ENCODE data around the gene KRTAP12-2.
"Not testable (repeated sequence)": the region's sequence is repeated elsewhere in the genome, so short reads cannot be mapped to it uniquely, and the experiment has no call there.

KRTAP12-2 gene

DNA sequence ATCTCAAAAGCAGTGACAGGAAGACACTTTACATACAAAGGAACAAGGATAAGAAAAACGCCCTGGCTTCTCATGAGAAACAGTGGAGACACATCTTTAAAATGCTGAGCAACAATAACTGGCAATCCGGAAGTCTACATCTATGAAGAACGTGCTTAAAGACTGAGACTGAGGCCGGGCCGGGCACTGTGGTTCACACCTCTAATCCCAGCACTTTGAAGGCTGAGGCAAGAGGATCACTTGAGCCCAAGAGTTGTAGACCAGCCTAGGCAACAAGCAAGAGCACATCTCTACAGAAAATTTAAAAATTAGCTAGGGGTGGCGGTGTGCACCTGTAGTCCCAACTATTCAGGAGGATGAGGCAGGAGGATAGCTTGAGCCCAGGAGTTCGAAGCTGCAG, 17.4 kb upstream of the KRTAP12-2 start:
- no peak for DNase-seq

DNA sequence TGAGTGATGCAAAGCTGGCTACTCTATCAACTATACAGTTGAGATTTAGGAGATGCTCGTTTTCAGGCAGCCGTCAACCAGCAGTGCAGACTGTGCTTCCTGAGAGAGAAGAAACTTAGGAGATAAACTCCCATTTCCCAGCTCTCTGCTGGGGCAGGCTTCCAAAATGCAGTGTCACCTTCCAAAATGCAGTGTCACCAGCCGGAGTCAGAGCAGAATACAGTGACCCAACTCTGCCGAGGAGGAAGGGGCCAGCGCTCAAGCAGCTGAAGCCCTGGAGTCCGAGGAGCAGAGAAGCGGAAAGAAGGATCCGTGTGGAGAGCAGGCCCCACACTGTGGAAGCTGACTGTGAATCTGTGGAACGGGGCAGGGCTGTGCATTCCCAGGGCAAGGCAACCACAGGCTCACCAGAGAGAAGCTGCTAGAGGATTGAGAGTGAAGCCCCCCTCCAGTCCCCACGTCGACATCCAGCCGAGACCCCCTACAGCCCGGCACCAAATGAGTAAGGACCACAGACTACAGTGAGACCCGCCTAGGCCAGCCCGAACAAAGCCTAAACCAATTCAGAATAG, 15.9 kb upstream of the KRTAP12-2 start:
- DNase-seq, result no peak

DNA sequence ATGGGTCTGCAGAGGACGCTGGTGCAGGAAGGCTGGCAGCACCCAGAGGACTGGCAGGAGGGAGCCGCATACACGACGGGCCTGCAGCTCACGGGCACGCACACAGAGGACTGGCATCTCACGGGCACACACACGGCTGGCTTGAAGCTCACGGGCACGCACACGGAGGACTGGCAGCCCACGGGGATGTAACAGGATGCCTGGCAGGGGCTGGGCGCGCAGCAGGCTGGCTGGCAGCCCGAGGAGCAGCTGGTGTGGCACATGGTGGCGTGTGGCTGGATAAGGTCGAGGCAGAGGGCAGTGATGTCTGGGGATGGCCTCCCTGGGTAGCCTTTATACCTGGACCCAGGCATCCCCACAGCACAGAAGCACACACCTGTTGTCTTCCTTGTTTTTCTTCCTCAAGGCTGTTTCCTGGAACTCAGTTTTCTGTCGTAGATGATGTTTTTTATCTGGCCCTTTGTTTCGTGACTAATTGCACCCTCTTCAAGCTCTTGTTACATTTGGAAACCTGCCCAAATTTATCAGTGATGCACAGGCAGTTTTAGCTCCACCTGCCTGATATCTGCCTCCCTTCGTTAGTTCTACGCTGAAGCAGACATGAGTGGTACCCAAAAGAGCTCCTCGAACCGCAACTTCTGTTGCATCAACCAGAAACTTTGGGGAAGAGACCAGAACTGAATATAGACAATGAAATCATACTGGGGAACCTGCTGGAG, 15.3 kb upstream of the KRTAP12-2 start, which contains the start of gene KRTAP12-1:
Gene KRTAP12-1, minus strand, starts transcription at position 303 of the 719 bp plus-strand sequence. Its CDS starts 40 bp downstream, at position 263.
- no peak for DNase-seq

DNA sequence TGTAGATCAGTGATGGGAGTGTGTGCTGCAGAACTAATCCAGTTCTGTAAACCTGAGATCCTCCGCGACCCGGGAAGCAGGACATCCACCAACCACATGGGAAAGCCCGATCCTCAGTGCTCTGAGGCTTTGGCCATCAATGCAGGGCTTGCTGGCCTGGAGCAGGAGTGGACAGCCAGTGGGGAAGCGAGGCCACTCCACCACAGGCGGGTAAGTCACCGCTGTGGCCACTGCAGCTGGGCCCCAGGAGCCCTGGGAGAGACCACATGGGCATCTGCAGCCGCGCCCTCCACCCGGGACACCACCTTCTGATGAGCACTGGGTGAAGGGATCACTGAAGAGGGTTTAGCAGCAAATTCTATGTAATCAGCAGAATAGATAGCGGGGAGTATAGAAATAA, 14.4 kb upstream of the KRTAP12-2 start:
- DNase-seq, result no peak

DNA sequence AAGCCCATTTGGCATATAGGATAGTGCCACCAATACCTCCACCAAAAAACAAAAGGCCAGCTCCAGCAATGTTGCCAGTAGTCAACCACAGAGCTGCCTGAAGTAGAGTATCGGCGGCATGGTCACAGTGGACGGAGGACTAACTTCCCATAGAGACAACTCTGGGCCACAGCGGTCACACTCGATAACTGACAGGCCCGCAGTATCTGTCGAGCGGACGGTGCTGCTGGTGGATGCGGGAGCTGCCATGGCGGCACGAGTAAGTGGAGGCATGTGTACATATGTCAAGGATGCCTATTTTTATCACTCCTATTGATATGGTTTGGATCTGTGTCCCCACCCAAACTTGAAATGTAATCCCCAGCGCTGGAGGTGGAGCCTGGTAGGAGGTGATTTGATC, 11.2 kb upstream of the KRTAP12-2 start:
- no peak for DNase-seq

DNA sequence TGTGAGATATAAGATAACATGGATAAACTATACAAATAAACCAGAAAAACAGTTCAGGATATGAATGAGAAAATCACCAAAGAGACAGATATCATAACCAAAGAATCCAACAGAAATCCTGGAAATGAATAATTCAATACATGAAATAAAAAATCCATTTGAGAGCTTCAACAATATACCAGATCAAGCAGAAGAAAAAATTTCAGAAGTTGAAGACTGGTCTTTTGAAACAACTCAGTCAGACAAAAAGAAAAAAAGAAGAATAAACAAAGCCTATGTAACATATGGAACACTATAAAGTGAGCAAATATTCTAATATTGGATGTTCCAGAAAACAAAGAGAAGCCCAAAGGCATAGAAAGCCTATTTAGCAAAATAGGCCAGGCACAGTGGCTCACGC, 5.2 kb upstream of the KRTAP12-2 start:
- DNase-seq, result no peak

DNA sequence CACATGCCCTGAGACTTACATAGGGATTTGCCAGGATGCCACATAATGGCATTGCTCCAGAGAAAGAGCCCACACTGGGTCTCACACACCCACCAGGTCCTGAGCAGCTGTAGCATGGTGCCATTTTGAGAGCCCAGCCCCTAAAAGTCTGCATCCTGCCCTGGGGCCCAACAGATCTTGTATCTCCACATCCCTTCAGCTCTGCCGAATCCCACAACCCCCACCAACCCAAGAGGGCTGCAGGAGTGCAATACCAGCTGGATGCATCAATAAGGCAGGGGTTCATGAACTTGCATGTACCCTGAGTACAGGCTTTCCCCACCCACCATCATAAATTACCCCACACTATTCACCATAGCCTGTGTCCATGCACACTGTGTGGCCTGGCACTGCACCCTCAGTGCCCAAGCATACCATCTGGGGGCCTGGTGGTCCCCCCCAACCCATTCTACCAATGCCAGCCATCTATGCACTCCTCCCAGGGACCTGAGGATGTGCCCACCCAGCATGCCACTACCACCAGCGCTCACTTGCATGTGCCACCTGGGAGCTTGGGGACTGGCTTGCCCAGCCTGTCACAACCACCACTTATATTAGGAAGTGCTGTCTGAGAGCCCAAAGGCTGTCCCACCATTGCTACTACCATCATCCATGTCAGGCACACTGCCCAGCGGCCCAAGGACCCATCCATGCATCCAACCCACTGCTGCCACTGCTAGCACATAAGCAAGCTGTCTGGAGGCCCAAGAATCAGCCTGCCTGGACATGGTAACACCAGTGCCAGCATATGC, 4.1 kb upstream of the KRTAP12-2 start:
- DNase-seq, result no peak

DNA sequence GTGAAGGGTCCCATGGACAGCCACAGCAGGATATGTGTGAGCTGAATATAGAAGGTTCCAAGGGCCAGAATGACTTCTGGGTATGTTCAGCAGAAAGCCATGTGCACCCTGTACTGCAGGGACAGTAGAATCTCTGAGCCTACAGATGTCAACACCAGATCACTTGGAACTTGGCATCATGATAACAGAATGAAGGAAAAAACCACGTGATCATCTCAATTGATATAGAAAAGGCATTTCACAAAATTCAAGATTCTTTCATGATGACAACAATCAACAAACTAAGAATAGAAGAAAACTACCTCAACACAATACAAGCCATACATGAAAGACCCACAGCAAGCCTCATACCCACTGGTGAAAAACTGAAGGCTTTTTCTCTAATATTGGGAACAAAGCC, 885 bp upstream of the KRTAP12-2 start:
- no peak for DNase-seq

DNA sequence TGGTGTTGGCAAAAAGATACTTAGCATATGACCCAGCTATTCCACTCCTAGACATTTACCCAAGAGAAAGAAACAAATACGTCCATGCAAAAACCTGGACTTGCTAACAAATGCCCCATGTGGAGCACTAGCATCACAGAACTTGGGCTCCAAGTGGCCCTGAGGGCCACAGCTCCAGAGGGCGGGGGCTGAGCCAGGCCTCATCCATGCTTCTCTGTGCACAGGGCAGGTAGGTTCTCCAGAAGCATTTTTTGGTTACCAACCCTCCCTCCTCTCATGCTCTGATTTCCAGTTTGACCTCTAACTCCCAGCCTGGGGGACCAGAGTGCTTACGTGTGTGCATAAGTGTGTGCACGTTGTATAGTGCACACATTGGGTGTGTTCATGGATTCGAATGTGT, 2.0 kb downstream of the KRTAP12-2 start:
- DNase-seq, result no peak

DNA sequence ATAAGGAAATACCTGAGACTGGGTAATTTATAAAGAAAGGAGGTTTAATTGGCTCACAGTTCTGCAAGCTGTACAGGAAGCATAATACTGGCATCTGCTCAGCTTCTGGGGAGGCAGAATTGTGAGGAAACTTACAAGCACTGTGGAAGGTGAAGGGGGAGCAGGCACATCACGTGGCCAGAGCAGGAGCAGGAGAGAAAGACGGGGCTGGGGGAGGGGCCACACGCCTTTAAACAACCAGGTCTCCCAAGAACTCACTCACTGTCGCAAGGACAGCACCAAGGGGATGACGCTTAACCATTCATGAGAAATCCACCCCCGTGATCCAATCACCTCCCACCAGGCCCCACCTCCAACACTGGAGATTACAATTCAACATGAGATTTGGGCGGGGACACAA, 5.2 kb downstream of the KRTAP12-2 start:
- DNase-seq, result not testable (repeated sequence)

DNA sequence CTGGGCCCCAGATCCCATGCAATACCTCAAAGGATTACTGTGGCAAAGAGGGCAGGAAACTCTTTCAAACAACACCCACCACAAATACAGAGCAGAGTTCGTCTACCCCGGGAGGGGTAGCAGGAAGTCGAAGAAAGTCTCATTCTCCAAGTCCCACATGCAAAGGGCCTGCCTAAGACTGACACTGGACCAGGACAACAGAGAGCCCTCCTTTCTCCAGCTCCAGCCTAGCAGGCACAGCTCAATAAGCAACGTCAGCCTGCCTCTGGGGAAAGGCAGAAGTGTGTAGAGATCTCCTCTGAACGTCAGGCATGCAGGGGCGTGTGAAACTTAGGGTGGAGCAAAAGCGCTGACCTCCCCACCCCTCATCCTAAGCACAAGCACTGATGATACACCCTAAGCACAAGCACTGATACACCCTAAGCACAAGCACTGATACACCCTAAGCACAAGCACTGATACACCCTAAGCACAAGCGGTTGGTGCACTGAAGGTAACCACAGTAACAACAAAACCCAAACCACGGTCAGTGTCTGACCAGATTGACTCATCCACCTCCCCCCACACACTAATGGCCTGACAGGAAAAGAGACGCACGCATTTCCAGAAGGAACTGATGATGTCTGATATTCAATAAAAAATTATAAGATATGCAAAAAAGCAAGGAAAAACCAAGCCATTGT, 7.7 kb downstream of the KRTAP12-2 start:
- no peak for DNase-seq

DNA sequence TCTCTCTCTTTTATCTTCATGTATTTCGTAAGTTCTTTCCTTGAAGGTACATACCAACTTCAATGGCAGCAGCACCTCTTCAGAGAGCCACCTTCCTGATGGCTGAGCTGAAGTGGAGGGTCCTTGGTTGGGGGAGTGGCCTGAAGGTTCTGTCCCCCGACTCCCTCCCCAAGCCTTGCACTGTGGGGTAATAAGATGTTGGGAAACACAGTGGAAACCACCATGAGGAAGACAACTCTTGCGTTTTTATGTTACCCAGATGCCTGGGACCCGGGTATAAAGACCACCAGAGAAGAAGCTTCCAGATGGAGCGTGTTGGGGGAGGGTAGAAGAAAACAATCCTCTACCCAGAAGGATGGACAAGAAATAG, 8.2 kb downstream of the KRTAP12-2 start:
- no peak for DNase-seq

DNA sequence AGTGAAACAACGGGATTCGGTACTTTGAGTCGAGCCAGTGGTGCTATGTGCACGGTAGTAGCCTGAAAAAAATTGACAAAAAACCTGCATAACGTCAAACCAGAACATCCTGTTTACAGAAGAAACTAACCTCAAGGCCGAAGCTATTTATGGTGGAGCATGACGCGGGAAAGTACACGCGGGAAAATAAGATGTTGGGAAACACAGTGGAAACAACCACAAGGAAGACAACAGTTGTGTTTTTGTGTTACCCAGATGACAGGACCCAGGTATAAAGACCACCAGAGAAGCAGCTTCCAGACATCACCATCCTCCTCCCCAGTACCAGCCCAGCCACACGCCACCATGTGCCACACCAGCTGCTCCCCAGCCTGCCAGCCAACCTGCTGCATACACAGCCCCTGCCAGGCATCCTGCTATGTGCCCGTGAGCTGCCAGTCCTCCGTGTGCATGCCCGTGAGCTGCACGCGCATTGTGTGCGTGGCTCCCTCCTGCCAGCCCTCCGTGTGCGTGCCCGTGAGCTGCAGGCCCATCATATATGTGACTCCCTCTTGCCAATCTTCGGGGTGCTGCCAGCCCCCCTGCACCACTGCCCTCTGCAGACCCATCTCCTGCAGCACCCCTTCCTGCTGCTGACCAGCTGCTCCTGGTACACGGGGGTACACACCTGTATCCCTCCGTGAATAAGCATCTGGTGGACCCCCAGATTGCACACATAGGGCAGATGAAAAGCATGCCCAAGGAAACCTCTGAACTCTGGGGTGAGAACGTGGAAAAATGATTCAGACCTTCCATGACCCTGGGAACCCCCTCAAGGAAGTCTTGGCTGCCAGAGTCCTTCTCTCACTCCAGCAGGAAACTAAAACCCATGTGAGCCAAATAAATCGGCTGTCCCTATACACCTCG, 8.8 kb downstream of the KRTAP12-2 start, which contains the start of gene KRTAP12-3:
Gene KRTAP12-3, plus strand, starts transcription at position 298 of the 906 bp plus-strand sequence. Its CDS starts 48 bp downstream, at position 346.
- no peak for DNase-seq

DNA sequence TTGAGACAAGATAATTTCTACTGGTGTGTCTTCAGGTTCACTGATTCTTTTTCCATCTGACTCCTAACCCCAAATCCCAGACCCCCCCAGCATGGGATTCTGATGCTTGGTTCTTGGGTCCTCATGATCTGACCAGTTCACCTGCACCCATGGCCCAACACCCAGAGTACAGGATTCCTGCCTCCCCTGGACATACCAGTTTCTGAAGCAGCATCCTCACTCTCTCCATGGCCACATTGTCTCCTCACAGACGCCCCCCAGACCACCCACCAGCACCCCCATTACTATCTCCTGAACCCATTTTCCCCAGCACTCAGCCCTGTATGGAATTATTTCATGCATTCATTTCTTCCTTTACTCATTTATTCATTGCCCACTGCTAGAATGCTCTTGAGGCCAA, 9.9 kb downstream of the KRTAP12-2 start:
- no peak for DNase-seq

DNA sequence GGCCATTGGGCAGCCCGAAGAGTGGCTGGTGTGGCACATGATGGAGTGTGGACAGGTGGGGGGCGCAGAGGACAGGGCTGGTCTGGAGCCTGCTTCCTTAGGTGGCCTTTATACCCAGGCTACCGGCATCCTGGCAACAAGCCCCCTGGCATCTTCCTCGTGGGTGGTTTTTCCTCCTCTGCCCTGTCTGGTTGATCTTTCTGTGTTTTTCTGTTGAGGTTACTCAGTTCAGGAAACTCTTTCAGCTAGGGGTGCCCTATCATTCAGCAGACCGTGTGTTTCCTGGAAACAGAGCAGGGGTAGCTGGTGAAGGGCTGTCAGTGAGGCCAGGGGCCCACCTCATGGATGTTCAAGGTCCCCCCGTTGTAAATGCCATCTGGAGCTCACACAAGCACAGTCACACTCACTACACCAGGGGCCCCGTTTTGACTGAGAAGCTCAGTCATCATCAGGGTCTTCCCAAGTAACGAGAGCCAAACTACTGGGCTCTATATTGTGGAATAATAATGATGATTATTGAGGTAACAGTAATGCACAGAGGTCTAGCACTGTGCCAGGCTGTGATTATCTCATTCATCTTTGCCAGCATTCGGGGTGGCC, 12.1 kb downstream of the KRTAP12-2 start, which contains the start of gene KRTAP12-4:
Gene KRTAP12-4, minus strand, starts transcription at position 84 of the 600 bp plus-strand sequence. Its CDS starts 45 bp downstream, at position 39.
- DNase-seq, result no peak

DNA sequence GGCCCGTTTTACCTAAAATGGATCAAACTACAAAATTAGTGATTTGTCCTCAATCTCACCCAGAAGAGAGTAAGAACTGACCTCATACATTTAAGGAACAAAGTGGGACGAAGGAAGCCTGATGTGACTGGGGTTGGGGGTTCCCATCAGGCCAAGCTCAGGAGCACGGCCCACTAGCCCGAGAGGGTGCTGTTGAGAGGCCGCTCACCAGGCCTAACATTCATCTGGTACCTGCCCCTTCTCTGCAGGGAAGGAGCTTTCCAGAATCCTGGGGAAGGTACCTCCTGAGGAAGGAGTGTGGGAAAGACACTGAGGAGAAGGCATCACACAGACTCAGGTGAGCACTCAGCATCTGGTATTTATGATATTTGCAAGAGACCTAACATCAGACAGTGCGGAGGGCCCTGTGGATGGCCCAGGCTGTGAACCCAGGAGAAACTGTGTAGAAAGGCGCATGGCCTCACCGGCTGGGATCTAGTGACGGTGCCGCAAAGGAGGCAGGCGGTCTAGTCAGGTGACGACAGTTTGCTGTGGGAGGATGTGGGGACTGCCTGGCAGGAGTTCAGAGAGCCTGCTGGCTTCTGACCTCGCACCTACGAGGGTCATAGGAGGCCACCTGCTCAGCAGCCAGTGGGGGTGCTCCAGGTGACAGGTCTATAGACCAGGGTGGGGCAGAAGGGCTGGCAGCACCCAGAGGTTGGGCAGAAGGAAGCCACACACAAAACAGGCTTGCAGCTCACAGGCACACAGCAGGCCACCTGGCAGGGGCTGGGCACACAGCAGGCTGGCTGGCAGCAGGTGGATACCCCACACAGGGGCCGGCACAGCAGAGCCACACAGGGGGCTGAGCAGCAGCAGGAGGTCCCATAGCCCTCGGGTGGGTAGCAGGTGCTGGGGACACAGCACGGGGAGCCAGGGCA, 12.8 kb downstream of the KRTAP12-2 start:
- no peak for DNase-seq

DNA sequence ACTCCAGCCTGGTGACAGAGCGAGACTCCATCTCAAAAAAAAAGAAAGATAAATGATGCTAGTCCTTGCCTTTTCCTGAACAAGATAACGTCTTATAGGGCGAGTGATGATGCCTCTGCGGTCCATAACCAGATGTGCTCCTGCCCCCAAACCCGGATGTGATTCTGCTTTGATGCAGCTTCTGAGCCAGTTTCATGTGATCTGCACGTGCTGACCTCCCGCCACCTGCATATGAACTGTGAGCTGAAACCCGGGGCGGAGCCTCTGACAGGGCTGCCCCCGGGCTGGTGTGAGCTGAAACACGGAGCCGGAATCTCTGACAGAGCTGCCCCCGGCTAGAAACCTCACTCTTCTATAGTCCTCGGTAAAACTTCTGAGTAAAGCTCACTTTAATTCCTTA, 13.6 kb downstream of the KRTAP12-2 start:
- DNase-seq, result no peak

DNA sequence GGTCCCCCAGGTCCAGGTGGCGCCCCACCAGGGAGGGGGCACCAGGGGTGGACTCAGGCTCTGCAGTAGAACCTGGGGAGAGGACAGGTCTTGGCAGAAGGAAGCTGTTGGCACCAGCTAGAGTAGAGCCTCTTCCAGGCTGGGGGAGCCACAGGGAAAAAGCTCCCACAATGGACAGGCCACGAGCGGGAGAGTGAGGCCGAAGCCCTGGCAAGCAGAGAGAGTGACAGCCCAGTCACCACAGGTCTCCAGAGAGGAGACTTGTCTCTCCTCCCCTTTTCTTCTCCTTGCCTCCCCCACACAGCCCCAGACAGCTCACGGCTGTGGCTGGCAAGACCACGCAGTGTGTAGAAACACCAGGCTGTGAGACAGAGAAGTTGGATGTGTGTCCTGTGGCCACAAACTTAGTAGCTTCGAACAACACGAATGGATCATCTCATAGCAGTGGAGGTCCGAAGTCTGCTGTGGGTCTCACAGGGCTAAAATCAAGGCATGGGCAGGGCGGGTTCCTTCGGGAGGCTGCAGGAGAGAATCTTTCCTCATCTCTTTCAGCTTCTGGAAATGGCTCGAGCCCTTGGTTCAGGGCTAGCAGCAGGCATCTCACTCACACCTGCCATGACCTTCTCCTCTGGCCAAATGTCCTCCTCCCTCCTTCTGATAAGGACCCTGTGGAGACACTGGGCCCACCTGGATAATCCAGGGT, 15.6 kb downstream of the KRTAP12-2 start:
- no peak for DNase-seq

DNA sequence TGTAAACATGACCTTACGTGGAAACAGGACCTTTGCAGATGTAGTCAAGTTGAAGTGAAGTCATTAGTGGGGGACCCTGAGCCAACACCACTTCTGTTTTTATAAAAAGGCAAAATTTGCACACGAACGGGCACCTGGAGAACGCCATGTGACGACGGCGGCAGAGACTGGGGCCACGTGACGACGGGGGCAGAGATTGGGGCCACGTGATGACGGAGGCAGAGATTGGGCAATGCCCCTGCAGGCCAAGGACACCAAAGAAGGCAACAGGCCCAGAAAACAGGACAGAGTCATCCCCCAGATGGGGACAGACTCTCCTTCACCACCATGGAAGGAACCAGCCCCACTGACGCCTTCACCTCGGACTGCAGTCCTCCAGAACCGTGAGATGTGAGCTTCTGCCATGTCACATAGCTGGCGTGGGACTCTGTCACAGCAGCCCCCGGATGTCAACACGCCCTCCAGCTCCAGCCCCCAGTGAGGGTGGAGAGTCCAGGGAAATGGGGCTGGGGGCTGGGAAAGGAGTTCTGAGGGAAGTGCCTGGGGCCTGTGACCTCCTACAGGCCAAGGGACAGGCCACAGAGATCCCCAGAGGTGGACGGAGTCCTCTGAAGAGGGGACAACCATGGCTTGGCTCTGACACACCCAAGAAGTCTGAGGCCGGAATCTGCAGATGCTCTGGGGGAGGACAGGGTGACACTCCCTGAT, 16.3 kb downstream of the KRTAP12-2 start:
- no peak for DNase-seq

Data from fibroblast of skin of abdomen (primary cell).